ENCODE data around the gene MIF4GD. TPM values are rescaled to one million over a fixed set of nuclear protein-coding genes. Genes with fewer than 3 reads are reported as not detected.

Gene MIF4GD
- polyA plus RNA-seq, 2 of the 4 experiments (the other 2 are of a cell fraction) = 23.9 to 61.0 TPM

- TF ChIP-seq NPAS2 (CRISPR knock-in tag; IDR thresholded peaks at IDR 0.05; ENCODE audit: borderline replicate concordance) = no peak
- TF ChIP-seq SMC3 (IDR thresholded peaks at IDR 0.05) = peak; percentile 57
- no peak for TF ChIP-seq CHD4 (IDR thresholded peaks at IDR 0.05; ENCODE audit: borderline replicate concordance)
- no peak for TF ChIP-seq NR3C1 (IDR thresholded peaks at IDR 0.05)
- 0 out of 2 replicates have a peak, but pooled peaks have one; percentile 27 for TF ChIP-seq FOXS1 (CRISPR knock-in tag; IDR thresholded peaks at IDR 0.05)
- TF ChIP-seq ZSCAN20 (CRISPR knock-in tag; IDR thresholded peaks at IDR 0.05) = no peak
These were observed 30.5 kb downstream of the MIF4GD start (continued) for GRCh38 chr17:75240394-75241142.

GRCh38 chr17:75239778-75240393, 31.1 kb downstream of the MIF4GD start:
- ChIA-PET CTCF (interaction anchor here (0.6 to 9.8 kb wide), 33 partner anchors 9 to 343 kb away, joined by 3 to 223 read pairs (median 6); partner anchors contain the start of genes ARMC7, GGA3, MIF4GD and MRPS7), POLR2A (interaction anchor here (1.1 to 2.0 kb wide), 3 partner anchors 8 to 31 kb away, joined by 3 to 13 read pairs (median 7); partner anchors contain the start of genes GGA3, MIF4GD and MRPS7)
- H3K4me1 ChIP-seq = 0 out of 3 replicates have a peak, but pooled peaks cover 6% of the 10 kb centered on the region
- TF ChIP-seq RARB (CRISPR knock-in tag; IDR thresholded peaks at IDR 0.05) (no peak), PBX3 (IDR thresholded peaks at IDR 0.05) (0 out of 2 replicates have a peak, but pooled peaks have one; percentile 42)
- ATAC-seq (peak; percentile 0 to 5; a peak in 3 of 6 replicates), FAIRE-seq (no peak), DNase-seq (ENCODE audit: low read depth in 1 of 2, low spot score in 1 of 2) (no peak)
- no peaks in the 10 kb centered on the region for H3K9me3 ChIP-seq
- H3K4me2 ChIP-seq = no peak overlapping the region
- H3K4me3 ChIP-seq = no peak overlapping the region
- WGBS (ENCODE audit: missing lambda C conversion rate) = 94% methylated on average over 23 of the region's 23 CpGs
- no peak overlapping the region for H3K27ac ChIP-seq

GRCh38 chr17:75239214-75239613, 31.8 kb downstream of the MIF4GD start:
- no peak overlapping the region for H3K27ac ChIP-seq
- 90% methylated on average over 12 of the region's 12 CpGs for WGBS (ENCODE audit: missing lambda C conversion rate)
- no peak overlapping the region for H3K4me3 ChIP-seq
- TF ChIP-seq JUN (IDR thresholded peaks at IDR 0.05) (0 out of 5 replicates have a peak, but pooled peaks of 1 of the 2 experiments have one; percentile 28), RCOR1 (IDR thresholded peaks at IDR 0.05; ENCODE audit: low read depth, low read length) (no peak)
- no peak; a peak in 2 of 6 replicates for ATAC-seq
- no peak overlapping the region for H3K4me2 ChIP-seq
- DNase-seq (ENCODE audit: low read depth in 1 of 2, low spot score in 1 of 2) = no peak
- ChIA-PET CTCF (interaction anchor here (0.6 to 9.8 kb wide), 29 partner anchors 10 to 344 kb away, joined by 3 to 223 read pairs (median 7); partner anchors contain the start of genes ARMC7, GGA3, MIF4GD and MRPS7), POLR2A (interaction anchor here (2.0 kb wide), 1 partner anchor 22 kb away, joined by 13 read pairs; the partner anchor contains the start of genes GGA3 and MRPS7)
- no peak for FAIRE-seq
- no peaks in the 10 kb centered on the region for H3K9me3 ChIP-seq
- 0 out of 3 replicates have a peak, but pooled peaks cover 6% of the 10 kb centered on the region for H3K4me1 ChIP-seq

GRCh38 chr17:75238684-75239191, 32.3 kb downstream of the MIF4GD start:
- WGBS (ENCODE audit: missing lambda C conversion rate) = 52% methylated on average over 13 of the region's 13 CpGs
- ATAC-seq (peak; percentile 71 to 84), DNase-seq (ENCODE audit: low read depth in 1 of 2, low spot score in 1 of 2) (peak; percentile 89 to 96), FAIRE-seq (no peak)
- no peak overlapping the region for H3K27ac ChIP-seq
- TF ChIP-seq HOXA7 (CRISPR knock-in tag; IDR thresholded peaks at IDR 0.05) = no peak
- no peak for TF ChIP-seq ESRRA (IDR thresholded peaks at IDR 0.05; ENCODE audit: borderline replicate concordance, low read length)
- no peak for TF ChIP-seq SREBF2 (IDR thresholded peaks at IDR 0.05)
- TF ChIP-seq FOSB (CRISPR knock-in tag; IDR thresholded peaks at IDR 0.05) = no peak
- peak; percentile 66 for TF ChIP-seq SMC3 (IDR thresholded peaks at IDR 0.05)
- TF ChIP-seq RCOR1 (IDR thresholded peaks at IDR 0.05; ENCODE audit: low read depth, low read length) = no peak
- no peak for TF ChIP-seq HES2 (IDR thresholded peaks at IDR 0.05)
- TF ChIP-seq RNF2 (IDR thresholded peaks at IDR 0.05; ENCODE audit: borderline replicate concordance, low read depth) = no peak
- no peak for TF ChIP-seq EHF (CRISPR knock-in tag; IDR thresholded peaks at IDR 0.05)
- no peak for TF ChIP-seq KDM5A (IDR thresholded peaks at IDR 0.05)
- peak; percentile 92 for TF ChIP-seq CTCF (IDR thresholded peaks at IDR 0.05)
- TF ChIP-seq RAD21 (conservative IDR thresholded peaks at IDR 0.05 in 1 of 2, IDR thresholded peaks at IDR 0.05 in 1 of 2) = peak; percentile 57 to 64
- 0 out of 2 replicates have a peak, but pooled peaks have one; percentile 25 for TF ChIP-seq MAZ (IDR thresholded peaks at IDR 0.05; ENCODE audit: borderline replicate concordance, low read depth, low read length)
- no peak for TF ChIP-seq ZSCAN20 (CRISPR knock-in tag; IDR thresholded peaks at IDR 0.05)
- no peak for TF ChIP-seq EHMT2 (IDR thresholded peaks at IDR 0.05; ENCODE audit: low read depth)
- no peak for TF ChIP-seq MAFK (IDR thresholded peaks at IDR 0.05; ENCODE audit: partially characterized antibody)
- TF ChIP-seq GATA3 (IDR thresholded peaks at IDR 0.05; ENCODE audit: borderline replicate concordance) = no peak
- TF ChIP-seq NR3C1 (IDR thresholded peaks at IDR 0.05) = no peak
- no peak; the same call in 1 of the 2 replicates for TF ChIP-seq TFCP2L1 (CRISPR knock-in tag; IDR thresholded peaks at IDR 0.05)
- no peak for TF ChIP-seq FOSL2 (IDR thresholded peaks at IDR 0.05)
- TF ChIP-seq FOSL2 (CRISPR knock-in tag; IDR thresholded peaks at IDR 0.05) = no peak
- H3K4me3 ChIP-seq = no peak overlapping the region
- H3K9me3 ChIP-seq = no peaks in the 10 kb centered on the region
- 0 out of 3 replicates have a peak, but pooled peaks cover 6% of the 10 kb centered on the region for H3K4me1 ChIP-seq
- ChIA-PET CTCF (interaction anchor here (0.6 to 9.8 kb wide), 33 partner anchors 10 to 358 kb away, joined by 3 to 223 read pairs (median 5); partner anchors contain the start of genes ARMC7, GGA3, MIF4GD and MRPS7), POLR2A (no interaction called here)
- H3K4me2 ChIP-seq = no peak overlapping the region
